Activated CD4-positive, alpha-beta T cell treated with anti-CD3 and anti-CD28 coated beads, Interleukin-2, amount 50 U/mL, for 1 hour (primary cell): ENCODE data around the gene ZNF101.

Source experiments
- DNase-seq: peaks from one replicate; pipeline ENCODE4 v3.0.0-alpha.2; 2020

Gene ZNF101

DNA sequence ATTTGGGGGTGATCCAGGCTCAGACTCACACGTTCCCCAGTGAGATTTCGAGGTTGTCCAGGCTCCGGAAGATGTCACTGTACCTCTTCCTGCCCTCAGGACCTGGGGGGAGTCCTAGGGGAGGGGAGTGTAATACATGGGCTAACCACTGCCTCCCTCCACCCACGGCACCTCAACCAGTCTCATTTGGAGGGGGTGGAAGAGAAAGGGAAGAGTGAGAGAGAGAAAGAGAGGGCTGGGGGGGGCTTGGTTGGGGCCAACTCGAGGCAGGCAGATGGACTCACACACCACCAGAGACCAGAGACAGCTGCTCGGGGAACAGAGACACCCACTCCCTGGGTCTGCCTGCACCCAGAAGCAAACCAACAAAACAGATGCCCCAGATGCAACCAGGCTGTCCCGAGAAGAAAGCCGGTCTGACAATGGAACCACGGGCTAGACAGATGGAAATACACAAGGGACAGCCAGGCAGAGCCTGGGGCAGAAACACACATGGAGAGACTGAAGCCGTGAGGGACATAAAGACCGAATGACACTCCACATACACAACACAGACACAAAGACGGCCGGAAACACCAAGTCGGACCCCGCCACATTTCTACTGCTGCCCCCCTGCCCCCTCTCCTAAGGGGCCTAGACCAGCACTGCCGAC is 26.0 kb upstream of the ZNF101 start:
- peak; percentile 20 for DNase-seq

DNA sequence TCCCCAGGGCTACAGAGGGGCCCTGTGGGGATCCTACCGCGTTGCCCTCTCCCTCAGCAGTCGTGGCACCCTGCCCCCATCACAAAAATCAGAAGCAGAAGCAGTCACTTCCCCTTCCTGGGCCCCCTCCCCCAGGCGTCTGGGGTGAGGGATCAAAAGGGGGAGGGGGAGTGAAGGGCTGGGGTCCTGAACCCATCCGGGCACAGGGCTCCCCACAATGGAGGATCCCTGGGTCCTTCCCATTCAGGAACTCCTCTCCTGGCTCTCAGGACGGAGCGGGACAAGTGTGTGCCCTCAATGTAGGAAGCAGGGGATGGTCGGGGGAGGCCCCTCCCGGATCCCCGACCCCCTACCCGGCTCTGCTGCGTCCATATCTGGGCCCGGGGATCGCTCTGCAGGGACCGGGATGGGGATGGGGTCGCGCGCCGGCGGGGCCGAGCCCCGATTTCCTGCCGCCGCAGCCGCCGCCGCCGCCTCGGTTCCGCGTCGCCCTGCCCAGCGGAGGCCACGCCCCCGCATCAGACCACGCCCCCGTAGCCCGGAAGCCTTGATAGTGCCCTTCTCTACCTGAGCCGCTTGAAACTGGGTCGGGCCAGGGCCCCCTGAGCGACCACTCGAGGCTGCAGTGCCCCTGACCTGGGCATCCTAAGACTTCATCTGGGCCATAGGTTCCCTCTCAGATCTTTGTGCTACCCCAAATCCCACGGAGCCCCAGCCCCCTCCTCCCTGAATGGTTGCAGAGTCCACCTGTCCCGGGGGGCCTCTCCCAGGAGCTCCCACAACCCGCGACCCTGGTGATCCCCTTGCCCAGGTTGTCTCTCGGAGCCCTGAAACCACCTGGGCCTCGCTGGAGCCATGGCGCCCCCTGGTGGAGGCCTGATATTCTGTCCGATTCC is 25.2 kb upstream of the ZNF101 start, which contains the start of gene GMIP:
Gene GMIP, minus strand, starts transcription at position 500 of the 896 bp plus-strand sequence. Its CDS starts 128 bp downstream, at position 372.
- DNase-seq, result peak; percentile 89

DNA sequence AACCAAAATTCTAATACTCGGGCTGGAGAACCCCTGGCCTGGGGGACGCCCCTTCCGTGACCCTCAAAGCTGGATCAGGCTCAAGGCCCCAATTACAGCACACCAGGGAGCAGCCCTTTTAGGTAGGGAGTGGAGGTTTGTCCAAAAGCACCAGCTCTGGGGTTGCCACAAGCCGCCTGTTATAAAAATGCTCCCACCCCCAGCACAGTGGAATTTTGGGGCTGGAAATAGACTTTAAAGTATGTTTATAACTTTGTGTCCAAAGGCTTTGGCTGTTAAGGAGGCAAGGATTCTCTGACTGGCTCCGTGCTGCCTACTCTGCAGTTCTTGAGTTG is 24.6 kb upstream of the ZNF101 start:
- DNase-seq, result no peak

DNA sequence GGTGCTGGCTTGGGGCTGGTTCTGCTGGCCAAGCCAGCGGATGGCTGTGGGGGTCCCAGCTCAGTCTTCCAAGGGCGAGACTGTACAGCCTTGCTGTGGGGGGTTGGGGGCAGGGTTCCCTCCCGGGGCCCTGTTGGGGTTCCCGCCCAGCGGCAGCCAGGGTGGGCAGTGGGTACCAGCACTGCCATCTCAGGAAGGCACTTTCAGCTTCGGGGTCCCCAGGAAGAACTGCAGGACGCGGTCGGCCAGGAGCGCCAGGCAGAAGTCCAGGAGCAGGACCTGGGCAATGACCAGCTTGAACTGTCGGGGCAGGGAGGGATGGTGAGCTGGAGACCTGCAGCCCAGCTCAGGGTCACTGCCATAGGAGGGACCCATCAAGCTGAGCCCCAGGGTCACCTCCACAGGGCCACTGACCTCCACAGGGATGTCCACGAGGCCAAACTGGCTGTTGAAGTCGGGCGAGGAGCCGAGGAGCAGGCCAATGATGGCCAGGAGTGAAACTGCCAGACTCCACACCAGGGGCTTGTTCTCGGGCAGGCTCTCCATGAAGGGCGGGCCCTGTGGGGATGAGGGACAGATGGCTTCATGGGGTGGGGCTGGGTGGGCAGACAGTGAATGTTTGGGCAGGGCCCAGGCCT is 23.3 kb upstream of the ZNF101 start:
- no peak for DNase-seq

DNA sequence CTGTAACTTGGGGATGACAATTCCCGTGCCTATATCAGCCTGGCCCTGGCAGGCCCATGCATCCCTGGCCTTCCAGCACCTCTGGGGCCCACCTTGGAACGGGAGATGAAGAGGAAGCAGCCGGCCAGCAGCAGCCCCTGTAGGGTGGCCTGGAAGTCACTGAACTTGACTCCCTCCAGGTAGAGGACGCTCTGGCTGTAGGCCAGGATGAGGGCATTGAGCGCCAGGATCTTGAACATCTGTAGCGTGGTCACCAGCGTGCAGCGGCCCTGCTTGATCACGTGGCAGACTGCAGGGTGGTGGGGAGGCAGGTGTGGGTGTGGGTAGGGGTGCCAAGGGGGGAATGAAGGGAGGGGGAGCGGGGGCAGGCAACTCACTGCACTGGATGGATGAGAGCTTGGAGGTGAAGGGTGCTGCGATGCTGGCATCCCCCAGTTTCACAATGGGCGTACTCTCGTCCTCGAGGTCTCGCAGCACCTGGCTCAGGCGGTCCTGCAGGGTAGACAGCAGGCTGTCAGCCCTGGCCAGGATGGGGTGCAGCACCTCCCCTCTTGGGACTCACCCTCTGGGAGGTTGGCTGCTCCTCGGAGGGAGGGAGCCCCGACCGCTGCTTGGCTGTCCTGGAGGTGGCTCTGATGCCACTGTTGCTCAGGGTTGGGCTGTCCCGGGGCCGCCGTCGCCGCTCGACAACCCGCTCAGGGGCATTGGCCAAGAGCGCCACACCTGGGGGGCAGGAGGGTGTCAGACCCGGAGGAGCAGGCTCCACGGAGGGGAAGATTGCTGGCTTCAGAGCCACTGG is 21.4 kb upstream of the ZNF101 start:
- DNase-seq, result no peak

DNA sequence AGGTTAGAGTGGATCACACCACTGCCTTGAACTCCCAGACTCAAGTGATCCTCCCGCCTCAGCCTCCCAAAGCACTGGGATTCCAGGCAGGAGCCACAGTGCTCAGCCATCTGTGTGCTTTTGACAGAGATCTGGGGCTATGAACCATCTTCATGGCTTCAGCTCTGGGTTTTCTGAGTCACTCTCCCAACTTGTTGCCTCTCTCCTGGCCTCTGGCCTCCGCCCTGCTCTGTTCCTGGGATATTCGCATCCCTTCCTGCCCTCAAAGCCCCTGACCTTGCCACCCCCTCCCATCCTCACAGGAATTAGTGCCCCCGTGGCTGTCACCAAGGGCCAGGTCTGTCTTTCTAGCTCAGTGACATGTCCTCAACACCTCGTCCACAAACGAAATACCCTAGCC is 19.5 kb upstream of the ZNF101 start:
- DNase-seq, result no peak

DNA sequence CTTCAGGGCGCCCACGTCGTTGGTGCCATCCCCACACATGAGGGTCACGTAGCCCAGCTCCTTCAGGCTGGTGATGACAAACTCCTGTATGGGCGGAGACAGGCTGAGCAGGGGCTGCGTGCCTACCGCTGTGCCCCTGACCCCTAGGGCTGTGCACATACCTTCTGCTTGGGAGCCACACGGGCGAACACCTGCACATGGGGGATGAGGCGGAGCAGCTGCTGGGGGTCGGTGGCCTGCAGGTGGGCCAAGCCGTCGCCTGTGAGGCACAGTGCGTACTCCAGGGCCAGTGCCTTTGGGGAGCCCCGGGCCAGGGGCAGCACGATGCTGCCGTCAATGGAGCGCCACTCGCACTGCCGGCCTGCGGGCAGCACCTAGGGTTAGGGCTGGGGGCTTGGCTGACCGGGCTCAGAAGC is 19.1 kb upstream of the ZNF101 start:
- DNase-seq, result no peak

DNA sequence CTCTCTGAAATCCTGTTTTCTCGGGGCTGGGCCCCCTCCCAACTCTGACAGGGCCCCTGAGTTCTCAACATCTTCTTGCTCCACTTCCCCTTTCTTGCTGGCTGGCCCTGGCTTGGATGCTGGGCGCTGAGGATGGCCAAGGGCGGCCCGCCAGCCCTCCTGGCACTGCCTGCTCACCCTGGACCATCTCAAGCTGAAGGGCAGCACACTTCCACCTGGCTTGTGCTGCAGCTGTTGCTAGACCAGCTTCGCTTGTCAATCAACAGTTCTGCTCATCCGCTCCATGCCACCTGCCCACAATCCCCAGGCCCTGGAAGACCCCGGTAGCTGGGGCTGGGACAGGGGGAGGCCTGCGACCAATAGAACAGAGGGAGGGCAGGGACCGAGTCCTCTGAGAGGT is 18.3 kb upstream of the ZNF101 start:
- DNase-seq, result no peak

DNA sequence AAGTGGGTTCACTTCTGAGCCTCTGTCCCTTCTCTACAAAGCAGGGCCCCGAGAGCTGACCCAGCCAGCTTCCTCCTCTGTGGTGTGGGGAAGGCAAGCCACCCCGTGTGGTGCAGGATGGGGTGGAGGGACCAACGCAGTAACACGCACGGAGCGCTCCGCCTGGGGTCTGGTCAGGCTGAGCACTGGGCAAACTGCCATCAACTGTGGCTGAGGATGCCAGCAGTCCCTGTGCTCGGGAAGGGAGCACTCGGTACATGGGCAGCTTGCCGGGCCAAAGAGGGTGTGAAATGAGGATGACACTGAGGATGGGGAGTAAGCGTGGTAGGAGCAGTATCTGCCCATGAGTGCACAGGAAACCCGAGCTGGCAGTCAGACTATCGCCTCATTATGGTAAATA is 17.6 kb upstream of the ZNF101 start:
- DNase-seq, result no peak

DNA sequence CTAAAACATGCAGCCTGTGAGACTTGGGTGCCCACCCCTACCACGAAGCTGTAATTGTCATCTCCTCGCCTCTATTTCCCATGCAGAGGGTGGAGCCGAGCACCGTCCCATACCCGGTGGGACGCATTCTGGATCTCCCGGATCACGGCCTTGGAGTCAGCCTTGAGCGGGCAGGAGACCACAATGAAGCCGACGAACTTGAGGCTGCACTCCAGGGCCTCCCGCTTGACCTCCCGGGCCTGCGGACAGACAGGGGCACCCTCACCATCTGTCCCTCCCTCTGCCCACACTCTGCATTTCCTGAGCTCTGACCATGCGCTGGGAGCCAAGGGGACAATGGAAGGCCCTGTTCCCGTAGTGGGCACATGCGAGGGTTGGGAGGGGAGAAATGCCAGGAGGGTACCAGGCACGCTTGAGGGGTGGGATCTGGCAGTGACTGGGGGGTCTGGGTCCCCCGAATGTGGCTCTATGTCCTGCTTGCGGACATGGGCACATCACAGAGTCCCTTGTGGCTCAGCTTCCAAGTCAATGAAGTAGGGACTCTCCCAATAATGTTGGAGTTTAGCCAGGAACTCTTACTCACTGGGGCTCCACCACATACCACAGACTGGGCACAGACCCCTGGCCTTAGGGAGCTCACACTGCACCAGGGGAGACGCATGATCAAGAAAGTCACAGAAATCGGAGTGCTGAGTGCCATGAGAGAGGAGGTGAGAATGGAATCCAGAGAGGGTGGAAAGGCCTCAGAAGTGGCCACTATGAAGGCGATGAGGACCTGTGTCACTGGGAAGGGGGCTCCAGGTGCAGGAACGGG is 15.9 kb upstream of the ZNF101 start:
- DNase-seq, result no peak

DNA sequence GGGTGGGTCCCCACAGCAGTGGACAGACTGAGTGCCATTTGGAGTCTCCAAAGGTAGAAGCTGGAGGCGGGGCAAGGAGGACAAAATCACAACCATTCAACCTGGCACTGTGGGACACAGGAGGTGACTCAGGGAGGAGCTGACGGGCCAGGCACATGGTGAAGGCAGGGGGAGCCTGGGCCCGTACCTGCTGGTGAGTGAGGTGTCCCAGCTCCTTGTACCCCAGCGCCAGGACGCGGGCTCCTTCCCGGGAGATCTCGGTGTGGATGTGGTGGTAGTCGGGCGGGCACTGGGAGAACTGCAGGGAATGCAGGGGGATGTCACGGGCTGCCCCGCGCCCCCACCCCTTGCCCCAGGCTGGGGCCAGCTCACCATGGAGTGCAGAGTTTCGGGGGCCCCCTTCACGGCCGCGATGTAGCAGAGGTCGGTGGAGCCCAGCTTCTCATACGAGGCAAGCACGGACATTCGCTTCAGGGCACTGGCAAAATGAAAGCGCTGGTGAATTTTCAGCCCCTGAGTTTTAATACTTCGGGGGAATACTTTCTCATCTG is 15.0 kb upstream of the ZNF101 start:
- no peak for DNase-seq

DNA sequence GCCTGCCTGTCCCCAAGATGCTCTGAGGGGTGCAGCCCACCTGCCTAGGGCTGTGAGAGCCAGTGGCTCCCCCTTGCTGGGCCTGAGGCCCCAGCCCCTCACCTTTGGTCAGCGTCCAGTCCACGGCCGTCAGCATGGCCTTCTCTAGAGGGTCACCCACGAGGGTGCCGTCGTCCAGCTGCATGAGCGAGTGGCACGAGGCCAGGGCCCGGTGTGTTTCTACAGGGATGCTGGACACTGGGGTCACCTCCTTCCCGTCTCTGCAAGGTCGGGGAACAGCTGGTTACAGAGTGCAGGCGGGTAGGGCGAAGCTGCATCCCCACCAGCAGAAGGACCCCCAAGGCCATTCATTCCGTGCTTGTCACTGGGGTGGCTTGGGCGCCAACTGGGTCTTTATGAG is 14.2 kb upstream of the ZNF101 start:
- DNase-seq, result no peak

DNA sequence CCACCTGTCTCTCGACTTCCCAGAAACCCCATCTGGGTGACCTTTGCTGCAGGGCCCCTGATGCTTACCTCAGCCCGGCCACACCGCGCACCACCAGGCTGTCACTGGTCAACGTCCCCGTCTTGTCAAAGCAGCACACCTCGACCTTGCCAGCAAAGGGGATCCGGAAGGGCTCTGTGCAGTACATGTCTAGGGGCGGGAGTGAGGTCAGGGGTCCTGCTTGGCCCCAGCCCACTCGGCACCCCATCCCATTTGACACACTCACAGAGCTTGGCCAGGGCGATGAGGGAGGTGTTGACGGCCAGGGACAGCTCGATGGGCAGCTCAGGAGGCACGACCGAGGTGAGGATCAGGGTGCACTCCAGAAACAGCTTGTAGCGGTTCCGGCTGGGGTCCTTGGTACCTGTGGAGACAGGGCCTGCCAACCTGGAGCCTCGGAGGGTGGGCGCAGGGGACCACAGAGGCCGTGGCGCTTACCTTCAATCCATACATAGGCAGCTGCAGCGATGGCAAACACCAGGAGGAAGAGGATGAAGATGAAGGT is 13.5 kb upstream of the ZNF101 start:
- no peak for DNase-seq

DNA sequence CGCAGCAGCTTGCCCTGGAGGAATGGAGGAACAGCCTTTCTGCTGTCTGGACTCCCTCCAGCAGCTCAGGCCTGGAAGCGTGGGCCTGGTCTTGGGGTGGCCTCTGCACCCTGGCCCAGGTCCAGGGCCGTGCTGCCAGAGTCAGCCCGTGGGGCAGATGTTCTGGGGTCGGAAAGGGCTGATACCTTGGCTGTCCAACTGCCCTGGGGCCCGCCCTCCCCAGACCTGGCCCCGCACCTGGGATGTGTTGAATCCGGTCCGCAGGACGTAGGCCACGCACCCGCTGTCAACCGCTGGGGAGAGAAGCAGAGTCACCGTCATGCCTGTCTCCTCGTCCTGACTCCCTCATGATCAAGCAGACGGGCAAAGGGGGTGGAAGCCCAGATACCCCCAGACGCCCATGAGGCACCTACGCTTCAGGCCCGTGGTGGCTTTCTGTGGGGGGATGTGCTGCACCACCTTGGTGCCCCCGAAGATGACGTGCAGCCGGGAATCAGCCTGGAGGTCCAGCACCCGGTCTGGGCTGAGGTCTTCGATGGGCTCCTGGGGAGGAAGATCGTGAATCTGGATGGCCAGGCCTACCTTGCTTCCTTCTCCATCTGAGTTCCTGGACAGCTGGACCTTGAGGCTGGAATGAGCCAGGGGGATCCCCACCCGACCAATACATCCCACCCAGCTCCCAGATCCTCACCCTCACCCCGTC is 12.8 kb upstream of the ZNF101 start:
- no peak for DNase-seq

DNA sequence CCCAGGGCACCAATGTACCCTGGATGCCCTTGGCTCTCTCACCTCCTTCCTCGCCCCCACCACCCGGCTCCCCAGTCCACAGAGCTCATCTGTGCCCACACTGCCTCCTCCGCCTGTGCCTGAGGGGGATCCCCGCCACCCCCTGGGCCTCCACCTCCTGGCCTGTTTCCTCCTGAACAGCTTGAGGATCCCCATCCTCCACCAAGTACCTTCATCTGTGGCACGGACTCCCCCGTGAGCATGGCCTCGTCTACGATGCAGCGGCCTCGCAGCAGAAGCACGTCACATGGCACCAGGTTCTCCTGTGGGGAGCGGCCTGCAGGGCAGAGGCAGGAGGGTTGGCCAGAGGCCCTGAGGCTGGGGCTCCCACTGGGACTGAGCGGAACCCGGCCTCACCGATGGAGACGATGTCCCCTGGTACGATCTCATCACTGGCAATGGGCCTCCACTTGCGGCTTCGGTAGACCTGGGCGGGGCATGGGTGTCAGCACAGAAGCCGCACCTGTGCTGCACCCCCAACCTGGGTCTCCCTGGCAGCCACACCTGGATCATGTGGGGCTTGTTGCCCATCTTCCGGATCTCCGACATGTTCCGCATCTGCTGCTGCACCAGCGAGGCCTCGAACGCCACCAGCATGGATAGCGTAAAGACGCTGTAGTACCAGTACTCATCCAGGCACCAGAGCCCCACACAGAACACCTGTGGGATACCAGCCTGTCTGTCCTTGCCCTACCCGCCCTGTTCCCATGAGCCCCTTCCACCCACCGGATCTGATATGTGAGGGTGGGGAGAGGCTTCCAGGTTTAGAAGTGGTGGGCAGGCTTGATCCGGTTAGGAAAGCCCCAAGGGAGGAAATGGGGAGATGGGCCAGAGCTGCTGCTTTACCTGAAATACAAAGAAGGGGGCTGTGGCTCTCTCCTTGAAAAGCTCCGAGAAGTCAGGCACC is 11.9 kb upstream of the ZNF101 start:
- DNase-seq, result no peak

DNA sequence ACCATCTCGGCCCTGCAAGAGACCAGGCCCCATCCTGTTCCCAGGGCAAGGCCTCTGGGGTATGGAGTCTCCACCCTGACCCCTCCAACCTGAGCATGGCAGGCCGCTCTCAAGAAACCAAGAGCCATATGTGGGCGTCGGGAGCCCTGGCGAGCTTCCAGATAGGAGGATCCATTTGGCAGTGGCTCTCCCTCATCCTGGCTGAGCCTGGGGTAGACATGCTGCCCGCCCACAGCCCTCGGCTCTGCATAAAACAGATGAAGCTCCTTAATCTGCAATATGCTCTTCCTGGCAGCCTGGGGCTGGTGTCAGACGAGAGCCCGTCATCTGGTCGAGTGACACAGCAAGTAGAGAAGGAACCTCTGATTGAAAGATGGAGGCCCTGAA is 11.2 kb upstream of the ZNF101 start:
- no peak for DNase-seq

DNA sequence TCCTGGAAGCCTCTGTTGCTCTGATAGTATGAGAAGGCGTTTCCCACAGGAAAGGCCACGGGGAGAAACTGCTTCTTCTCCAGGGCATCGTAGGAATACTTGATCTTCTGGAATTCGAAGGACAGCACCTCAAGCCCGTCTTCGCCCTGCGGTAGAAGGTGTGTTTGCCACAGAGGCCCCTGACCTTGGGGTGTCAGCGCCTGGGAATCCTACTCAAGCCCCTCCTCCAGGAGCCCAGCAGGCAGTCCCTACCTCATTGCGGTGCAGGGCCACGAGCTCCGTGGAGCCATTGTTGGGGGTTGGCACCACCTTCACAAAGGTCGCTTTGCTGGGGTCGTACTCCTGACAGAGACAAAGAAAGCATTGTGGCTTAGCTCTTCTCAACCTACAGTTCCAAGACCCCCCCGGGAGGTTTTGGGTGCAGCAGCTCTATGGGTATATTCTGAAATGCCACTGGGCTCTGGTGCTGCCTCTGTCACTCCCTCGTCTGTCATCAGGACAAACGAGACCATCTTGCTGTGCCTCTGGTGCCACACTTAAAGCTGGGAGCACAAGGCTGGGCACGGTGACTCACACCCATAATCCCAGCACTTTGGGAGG is 8.9 kb upstream of the ZNF101 start:
- DNase-seq, result no peak

DNA sequence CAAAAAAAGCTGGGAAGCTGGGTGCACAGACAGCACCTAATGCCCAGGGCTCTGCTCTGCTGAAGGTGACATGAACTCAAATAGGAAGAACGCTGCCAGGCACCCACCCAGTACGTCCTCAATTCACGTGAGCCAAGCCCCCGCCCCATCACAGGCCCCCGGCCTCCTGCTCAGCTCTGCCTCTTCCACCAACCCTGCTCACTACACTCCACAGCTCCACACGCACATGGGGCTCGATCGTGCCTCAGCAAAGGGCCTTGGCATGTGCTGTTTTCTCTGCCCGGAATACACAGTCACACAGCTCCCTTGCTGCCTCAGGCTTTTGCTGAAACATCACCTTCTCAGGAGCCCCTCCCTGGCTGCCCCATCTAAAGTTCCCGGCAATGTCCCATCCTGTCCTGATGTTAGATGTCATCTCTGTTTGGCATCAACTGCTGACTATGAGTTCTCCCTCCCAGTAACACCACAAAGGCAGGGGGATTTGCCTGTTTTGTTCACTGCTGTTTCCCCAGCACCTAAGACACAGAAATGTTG is 7.4 kb upstream of the ZNF101 start:
- DNase-seq, result no peak

DNA sequence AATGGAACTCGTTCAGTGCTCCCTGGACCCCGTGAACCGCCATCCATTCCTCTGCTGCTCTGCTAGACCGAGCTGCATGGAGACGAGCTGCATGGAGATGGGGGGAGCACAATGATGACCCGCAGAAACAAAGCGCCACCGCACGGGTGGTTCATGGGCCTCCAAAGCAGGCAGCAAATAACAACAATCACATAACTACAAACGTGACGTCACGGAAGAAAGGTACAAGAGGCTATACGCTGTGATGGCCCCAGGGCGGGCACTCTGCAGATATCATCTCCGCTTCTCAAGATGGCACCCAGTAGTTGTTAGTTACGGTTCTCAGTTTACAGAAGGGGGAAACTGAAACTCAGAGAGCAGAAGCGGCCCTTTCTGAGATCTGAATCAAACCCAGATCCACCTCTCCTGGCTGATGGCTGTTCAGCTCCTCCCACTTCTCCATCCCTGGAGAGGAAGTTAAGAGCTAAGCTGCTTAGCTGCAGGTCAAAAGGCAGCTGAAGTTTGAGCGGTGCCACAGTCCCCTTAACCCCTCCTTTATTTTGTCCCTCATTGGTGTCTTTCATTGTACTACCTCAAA is 6.9 kb upstream of the ZNF101 start:
- peak; percentile 36 for DNase-seq
